GM23338 (cell line): ENCODE measurements around the gene ELOB. TPM values are rescaled to one million over a fixed set of nuclear protein-coding genes. Genes with fewer than 3 reads are reported as not detected.
A peak's percentile ranks its signal among the peaks of the same experiment; 100 is the strongest.

ENCODE experiments used
- ATAC-seq: fragments of 200-7000 bp; cut with Tn5 transposase; 3 replicates; pipeline ENCODE4 v1.9.1; 2020
- DNase-seq: peaks from one replicate; pipeline ENCODE4 v3.0.0-alpha.2; 2015; ENCODE audit warnings: low spot score
- H2AFZ ChIP-seq: fragments of 200-600 bp; sonication (generic); 2 replicates; pipeline ENCODE4 v1.8.0; 2016; ENCODE audit warnings: antibody characterized with exemption, mild to moderate bottlenecking, moderate library complexity
- H3F3A ChIP-seq: fragments of 200-600 bp; sonication (generic); replicated peaks from 2 replicates; pipeline ENCODE4 v1.8.0; 2017; ENCODE audit warnings: antibody characterized with exemption, mixed run types, low read depth
- H3K27ac ChIP-seq: fragments of 200-600 bp; sonication (generic); 2 replicates; pipeline ENCODE4 v1.6.1; 2016; ENCODE audit warnings: low read depth
- H3K27me3 ChIP-seq: fragments of 200-600 bp; sonication (generic); 2 replicates; pipeline ENCODE4 v1.8.0; 2016; ENCODE audit warnings: mild to moderate bottlenecking, mixed run types, moderate library complexity; ENCODE audit not compliant: insufficient read depth
- H3K36me3 ChIP-seq: fragments of 200-600 bp; sonication (generic); 2 replicates; pipeline ENCODE4 v1.8.0; 2016; ENCODE audit warnings: mild to moderate bottlenecking; ENCODE audit not compliant: insufficient read depth
- H3K4me1 ChIP-seq: fragments of 200-600 bp; sonication (generic); 2 replicates; pipeline ENCODE4 v1.8.0; 2016; ENCODE audit warnings: mild to moderate bottlenecking, moderate library complexity; ENCODE audit not compliant: insufficient read depth
- H3K4me2 ChIP-seq: fragments of 200-600 bp; sonication (generic); 2 replicates; pipeline ENCODE4 v1.7.1; 2017; ENCODE audit warnings: mixed run types
- H3K4me3 ChIP-seq: fragments of 200-600 bp; sonication (generic); 2 replicates; pipeline ENCODE4 v1.6.1; 2016; ENCODE audit warnings: mixed run types
- H3K79me2 ChIP-seq: fragments of 200-600 bp; sonication (generic); replicated peaks from 2 replicates; pipeline ENCODE4 v1.8.0; 2017; ENCODE audit warnings: mild to moderate bottlenecking; ENCODE audit not compliant: insufficient read depth
- H3K9me2 ChIP-seq: fragments of 200-600 bp; sonication (generic); 2 replicates; pipeline ENCODE4 v1.8.0; 2017; ENCODE audit not compliant: insufficient read depth
- H4K20me1 ChIP-seq: fragments of 200-600 bp; sonication (generic); replicated peaks from 2 replicates; pipeline ENCODE4 v1.8.0; 2017; ENCODE audit warnings: mild to moderate bottlenecking; ENCODE audit not compliant: insufficient read depth
- H3K27ac Mint-ChIP-seq: 2 replicates; pipeline ENCODE4 v1.8.0; 2020; ENCODE audit warnings: inconsistent platforms, mild to moderate bottlenecking, moderate library complexity, mixed read lengths
- H3K27me3 Mint-ChIP-seq: 3 replicates; pipeline ENCODE4 v1.8.0; 2022; ENCODE audit warnings: low read depth, mild to moderate bottlenecking, moderate library complexity, mixed read lengths, inconsistent platforms; ENCODE audit not compliant: insufficient read depth, poor library complexity
- H3K36me3 Mint-ChIP-seq: 3 replicates; pipeline ENCODE4 v1.8.0; 2021; ENCODE audit warnings: low read depth, mild to moderate bottlenecking, inconsistent platforms, moderate library complexity, mixed read lengths
- H3K4me1 Mint-ChIP-seq: 3 replicates; pipeline ENCODE4 v1.8.0; 2020; ENCODE audit warnings: mild to moderate bottlenecking, inconsistent platforms, mixed read lengths
- H3K4me3 Mint-ChIP-seq: 3 replicates; pipeline ENCODE4 v1.8.0; 2021; ENCODE audit warnings: moderate library complexity, mild to moderate bottlenecking, inconsistent platforms, mixed read lengths
- H3K9me3 Mint-ChIP-seq: 3 replicates; pipeline ENCODE4 v1.8.0; 2020; ENCODE audit warnings: moderate library complexity, mild to moderate bottlenecking, inconsistent platforms, mixed read lengths
- CREB1 ChIP-seq: fragments of 250-450 bp; sonication (Bioruptor Pico); IDR thresholded peaks from 2 replicates; pipeline ENCODE4 v1.5.0; 2020; ENCODE audit warnings: low read depth, mild to moderate bottlenecking, moderate library complexity
- POLR2AphosphoS5 ChIP-seq: IDR thresholded peaks from 2 replicates; pipeline ENCODE4 v1.6.1; 2016; ENCODE audit warnings: antibody characterized with exemption, low read depth
- ZNF114 ChIP-seq: fragments of 250-450 bp; sonication (Bioruptor Pico); IDR thresholded peaks from 2 replicates; pipeline ENCODE4 v1.5.0; 2020; ENCODE audit warnings: mild to moderate bottlenecking, moderate library complexity
- polyA plus RNA-seq: library from polyadenylated mRNA; unstranded; fragments of >200 nt; fragmentation: Nextera tagmentation; extraction: Ambion mirVana; gene quantifications from 2 replicates; pipeline ENCODE4 v1.2.1, GENCODE V29; 2016
- total RNA-seq: library from RNA; depleted of rRNA; stranded (reverse); fragments of >200 nt; shearing (Covaris generic); gene quantifications from 2 replicates; pipeline ENCODE4 v1.2.3, GENCODE V29; 2014
- TF ChIP-seq, protein P1 (sequence below): IDR thresholded peaks from one replicate; pipeline ENCODE4 v1.6.1; 2018; ENCODE audit warnings: antibody characterized with exemption; ENCODE audit not compliant: unreplicated experiment
- TF ChIP-seq, protein P2 (sequence below), 2 experiments: fragments of 200-600 bp in 1 of 2; sonication (generic) in 1 of 2; conservative IDR thresholded peaks; 2 replicates each; pipeline versions ENCODE4 v1.5.1 to v1.6.1; 2016 to 2017; ENCODE audit warnings: antibody characterized with exemption in 2 of 2, low read depth in 2 of 2, mild to moderate bottlenecking in 2 of 2, moderate library complexity in 1 of 2

The ELOB gene
- total and polyA plus RNA-seq, 2 experiments from 2014 or later: 278 to 756 TPM

DNA sequence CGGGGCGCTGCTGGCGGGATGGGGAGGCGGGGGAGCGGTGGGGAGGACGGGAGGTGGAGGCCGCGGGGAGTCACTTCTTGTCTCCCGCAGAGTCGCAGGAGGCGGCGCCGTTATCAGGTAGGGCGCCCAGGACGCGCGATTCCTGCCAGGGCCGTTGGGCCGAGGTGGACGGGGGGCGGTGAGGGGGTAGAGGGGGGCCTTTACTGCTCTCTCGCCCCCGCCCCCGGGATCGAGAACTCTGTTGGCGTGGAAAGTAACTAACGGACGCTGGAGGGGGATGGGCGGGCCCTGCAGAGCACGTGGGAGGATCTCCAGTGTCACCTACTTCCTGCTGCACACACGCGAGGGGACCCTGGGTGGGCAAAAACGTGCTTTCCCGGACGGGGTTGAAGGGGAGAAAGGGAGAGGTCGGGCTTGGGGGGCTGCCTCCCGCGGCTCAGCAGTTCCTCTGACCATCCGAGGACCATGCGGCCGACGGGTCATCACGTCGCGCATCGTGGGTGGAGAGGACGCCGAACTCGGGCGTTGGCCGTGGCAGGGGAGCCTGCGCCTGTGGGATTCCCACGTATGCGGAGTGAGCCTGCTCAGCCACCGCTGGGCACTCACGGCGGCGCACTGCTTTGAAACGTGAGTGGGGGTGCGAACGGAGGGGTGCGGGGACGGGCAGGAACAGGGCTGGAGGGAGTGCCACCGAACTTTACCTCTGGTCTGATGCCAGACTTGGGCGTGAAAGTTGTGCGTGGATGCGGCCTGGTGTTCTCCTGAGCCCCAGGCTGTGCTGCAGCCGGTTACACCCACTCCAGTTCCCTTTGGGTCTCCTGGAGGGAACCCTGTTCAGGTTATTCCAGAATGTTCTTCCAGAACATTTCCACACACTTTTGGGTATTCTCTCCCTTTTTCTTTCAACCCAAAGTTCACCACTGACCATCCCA is 40.5 kb upstream of the ELOB start (continued):
- TF ChIP-seq, protein P1, sequence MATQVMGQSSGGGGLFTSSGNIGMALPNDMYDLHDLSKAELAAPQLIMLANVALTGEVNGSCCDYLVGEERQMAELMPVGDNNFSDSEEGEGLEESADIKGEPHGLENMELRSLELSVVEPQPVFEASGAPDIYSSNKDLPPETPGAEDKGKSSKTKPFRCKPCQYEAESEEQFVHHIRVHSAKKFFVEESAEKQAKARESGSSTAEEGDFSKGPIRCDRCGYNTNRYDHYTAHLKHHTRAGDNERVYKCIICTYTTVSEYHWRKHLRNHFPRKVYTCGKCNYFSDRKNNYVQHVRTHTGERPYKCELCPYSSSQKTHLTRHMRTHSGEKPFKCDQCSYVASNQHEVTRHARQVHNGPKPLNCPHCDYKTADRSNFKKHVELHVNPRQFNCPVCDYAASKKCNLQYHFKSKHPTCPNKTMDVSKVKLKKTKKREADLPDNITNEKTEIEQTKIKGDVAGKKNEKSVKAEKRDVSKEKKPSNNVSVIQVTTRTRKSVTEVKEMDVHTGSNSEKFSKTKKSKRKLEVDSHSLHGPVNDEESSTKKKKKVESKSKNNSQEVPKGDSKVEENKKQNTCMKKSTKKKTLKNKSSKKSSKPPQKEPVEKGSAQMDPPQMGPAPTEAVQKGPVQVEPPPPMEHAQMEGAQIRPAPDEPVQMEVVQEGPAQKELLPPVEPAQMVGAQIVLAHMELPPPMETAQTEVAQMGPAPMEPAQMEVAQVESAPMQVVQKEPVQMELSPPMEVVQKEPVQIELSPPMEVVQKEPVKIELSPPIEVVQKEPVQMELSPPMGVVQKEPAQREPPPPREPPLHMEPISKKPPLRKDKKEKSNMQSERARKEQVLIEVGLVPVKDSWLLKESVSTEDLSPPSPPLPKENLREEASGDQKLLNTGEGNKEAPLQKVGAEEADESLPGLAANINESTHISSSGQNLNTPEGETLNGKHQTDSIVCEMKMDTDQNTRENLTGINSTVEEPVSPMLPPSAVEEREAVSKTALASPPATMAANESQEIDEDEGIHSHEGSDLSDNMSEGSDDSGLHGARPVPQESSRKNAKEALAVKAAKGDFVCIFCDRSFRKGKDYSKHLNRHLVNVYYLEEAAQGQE: no peak
- TF ChIP-seq POLR2AphosphoS5: no peak

DNA sequence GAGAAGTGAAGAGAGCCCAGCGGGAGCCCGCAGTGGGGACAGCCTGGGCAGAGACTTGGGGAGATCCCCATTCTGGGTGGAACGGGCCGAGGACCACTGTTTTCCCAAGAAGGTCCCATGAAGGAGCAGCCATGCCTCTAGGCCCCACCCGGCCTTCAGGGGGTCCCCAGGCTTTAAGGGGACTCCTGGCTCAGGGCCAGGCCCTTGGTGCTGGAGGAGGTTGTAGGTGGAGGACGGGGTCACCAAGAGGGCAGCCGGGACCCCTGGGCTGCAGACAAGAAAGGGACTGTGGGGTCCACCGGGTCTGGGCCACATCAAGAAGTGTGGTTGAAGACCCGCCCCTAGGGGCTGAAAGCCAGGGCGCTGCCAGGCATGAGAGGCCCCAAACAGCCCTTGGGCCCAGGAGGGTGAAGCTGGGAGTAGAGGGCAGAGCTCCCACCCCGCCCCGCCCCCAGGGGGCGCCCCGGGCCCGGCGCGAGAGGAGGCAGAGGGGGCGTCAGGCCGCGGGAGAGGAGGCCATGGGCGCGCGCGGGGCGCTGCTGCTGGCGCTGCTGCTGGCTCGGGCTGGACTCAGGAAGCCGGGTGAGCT is 39.8 kb upstream of the ELOB start, which contains the start of gene PRSS21:
TSS of gene PRSS21 (plus strand) at position 487 of the 589 bp plus-strand sequence. CDS start at position 519, 32 bp downstream.
- Histone ChIP-seq H3K4me2 (no peak within 1 kb of the TSS), H3K4me1 (no peaks in the 10 kb centered on the region; the same call in 1 of the 2 replicates), H2AFZ (peak within 1 kb of the TSS; percentile 74), H3K4me3 (no peak within 1 kb of the TSS), H3F3A (no peaks in the 10 kb centered on the region), H3K9me2 (no peaks in the 10 kb centered on the region), H4K20me1 (no peaks in the 10 kb centered on the region), H3K79me2 (no peaks in the 10 kb centered on the region), H3K36me3 (no peaks in the 10 kb centered on the region), H3K27me3 (no peaks in the 10 kb centered on the region), H3K27ac (no peak within 1 kb of the TSS)
- TF ChIP-seq ZNF114 (CRISPR knock-in tag): no peak
- TF ChIP-seq, protein P2, sequence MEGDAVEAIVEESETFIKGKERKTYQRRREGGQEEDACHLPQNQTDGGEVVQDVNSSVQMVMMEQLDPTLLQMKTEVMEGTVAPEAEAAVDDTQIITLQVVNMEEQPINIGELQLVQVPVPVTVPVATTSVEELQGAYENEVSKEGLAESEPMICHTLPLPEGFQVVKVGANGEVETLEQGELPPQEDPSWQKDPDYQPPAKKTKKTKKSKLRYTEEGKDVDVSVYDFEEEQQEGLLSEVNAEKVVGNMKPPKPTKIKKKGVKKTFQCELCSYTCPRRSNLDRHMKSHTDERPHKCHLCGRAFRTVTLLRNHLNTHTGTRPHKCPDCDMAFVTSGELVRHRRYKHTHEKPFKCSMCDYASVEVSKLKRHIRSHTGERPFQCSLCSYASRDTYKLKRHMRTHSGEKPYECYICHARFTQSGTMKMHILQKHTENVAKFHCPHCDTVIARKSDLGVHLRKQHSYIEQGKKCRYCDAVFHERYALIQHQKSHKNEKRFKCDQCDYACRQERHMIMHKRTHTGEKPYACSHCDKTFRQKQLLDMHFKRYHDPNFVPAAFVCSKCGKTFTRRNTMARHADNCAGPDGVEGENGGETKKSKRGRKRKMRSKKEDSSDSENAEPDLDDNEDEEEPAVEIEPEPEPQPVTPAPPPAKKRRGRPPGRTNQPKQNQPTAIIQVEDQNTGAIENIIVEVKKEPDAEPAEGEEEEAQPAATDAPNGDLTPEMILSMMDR (conservative IDR thresholded peaks at IDR 0.05; ENCODE audit: low read depth in 2 of 2): peak; percentile 57 to 71
- peak; percentile 89 for ATAC-seq
- peaks cover 7% of the 10 kb centered on the region for H3K27me3 Mint-ChIP-seq
- no peak within 1 kb of the TSS for H3K4me3 Mint-ChIP-seq
- H3K9me3 Mint-ChIP-seq: no peaks in the 10 kb centered on the region
- no peak within 1 kb of the TSS for H3K27ac Mint-ChIP-seq
- no peaks in the 10 kb centered on the region for H3K36me3 Mint-ChIP-seq
- H3K4me1 Mint-ChIP-seq: no peaks in the 10 kb centered on the region
- peak; percentile 68 for DNase-seq

DNA sequence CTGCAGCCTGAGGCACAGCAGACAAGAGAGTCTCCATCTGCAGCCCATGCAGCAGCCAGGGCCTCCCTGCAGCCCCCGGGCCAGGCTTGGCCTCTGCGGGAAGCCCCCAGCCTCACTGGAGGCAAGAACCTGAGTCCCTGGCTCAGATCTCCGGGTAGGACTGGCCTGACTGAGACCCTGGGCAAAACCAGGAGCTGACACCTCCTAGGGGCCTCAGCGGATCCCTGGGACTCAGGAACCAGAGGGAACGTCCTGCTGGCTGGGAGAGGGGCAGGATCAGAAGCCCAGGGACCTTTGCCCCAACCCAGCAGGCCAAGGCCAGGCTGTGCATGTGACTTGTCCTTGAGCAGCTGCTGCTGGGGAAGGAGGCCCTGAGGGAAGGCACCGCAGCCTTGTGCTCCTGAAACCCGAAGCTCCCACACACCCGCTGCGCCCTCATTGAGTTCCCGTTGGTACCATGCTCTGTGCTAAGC is 38.3 kb upstream of the ELOB start:
- no peak overlapping the region for H3K27ac ChIP-seq
- Mint-ChIP-seq H3K27me3 (peaks cover 11% of the 10 kb centered on the region), H3K4me3 (no peak overlapping the region), H3K36me3 (no peaks in the 10 kb centered on the region), H3K4me1 (no peaks in the 10 kb centered on the region), H3K9me3 (no peaks in the 10 kb centered on the region), H3K27ac (no peak overlapping the region)
- no peaks in the 10 kb centered on the region for H3K27me3 ChIP-seq
- DNase-seq (no peak), ATAC-seq (no peak)
- H3K36me3 ChIP-seq: no peaks in the 10 kb centered on the region
- H2AFZ ChIP-seq: no peak overlapping the region
- H3K9me2 ChIP-seq: no peaks in the 10 kb centered on the region
- no peaks in the 10 kb centered on the region for H4K20me1 ChIP-seq
- H3K79me2 ChIP-seq: no peaks in the 10 kb centered on the region
- no peak overlapping the region for H3K4me2 ChIP-seq
- no peak overlapping the region for H3K4me3 ChIP-seq
- no peaks in the 10 kb centered on the region; the same call in 1 of the 2 replicates for H3K4me1 ChIP-seq
- H3F3A ChIP-seq: no peaks in the 10 kb centered on the region
- TF ChIP-seq CREB1 (CRISPR knock-in tag) (no peak), POLR2AphosphoS5 (no peak)
